ENCODE measurements around the gene ANKRD52. TPM values are rescaled to one million over a fixed set of nuclear protein-coding genes. Genes with fewer than 3 reads are reported as not detected.

The ANKRD52 gene
- total and polyA plus RNA-seq, 10 of the 15 experiments (the other 5 are each of a cell fraction or from before 2014, with no cell fraction given), result 0.90 to 55.3 (median 16.1) TPM

DNA sequence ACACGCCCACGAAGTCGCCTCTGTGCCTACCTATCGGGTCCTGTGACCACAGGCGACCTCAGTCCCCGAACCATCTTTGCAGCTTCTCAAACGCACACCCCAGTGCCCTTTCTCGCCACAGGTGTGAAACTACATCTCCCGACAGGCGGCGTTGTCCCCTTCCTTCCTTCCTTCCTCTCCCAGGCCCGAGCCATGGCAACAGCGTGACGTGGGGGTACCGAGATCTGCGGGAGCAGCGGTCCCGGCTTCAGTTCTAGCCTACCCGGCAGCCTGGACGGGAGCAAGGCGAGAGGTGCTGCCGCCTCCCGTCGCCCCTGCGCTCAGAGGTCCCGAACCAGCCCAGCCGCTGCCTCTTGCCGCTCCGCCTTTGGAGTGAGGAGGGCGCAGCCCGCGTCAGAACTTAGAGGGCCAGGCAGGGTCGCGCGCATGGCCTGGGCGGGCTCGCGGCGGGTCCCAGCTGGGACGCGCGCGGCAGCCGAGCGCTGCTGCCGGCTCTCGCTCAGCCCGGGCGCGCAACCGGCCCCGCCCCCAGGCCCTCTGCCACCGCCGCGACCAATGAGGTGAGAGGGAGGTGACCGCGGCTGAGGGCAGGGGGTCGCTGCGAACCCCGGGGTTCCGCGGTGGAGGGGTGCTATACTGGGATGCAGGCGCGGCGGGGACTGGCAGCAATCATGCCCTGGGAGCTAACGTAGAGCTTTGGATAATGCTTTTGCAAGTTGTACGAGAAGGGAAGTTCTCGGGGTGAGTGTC is 8.7 kb upstream of the ANKRD52 start, which contains the start of gene COQ10A (continued):
- TF ChIP-seq, protein P1, sequence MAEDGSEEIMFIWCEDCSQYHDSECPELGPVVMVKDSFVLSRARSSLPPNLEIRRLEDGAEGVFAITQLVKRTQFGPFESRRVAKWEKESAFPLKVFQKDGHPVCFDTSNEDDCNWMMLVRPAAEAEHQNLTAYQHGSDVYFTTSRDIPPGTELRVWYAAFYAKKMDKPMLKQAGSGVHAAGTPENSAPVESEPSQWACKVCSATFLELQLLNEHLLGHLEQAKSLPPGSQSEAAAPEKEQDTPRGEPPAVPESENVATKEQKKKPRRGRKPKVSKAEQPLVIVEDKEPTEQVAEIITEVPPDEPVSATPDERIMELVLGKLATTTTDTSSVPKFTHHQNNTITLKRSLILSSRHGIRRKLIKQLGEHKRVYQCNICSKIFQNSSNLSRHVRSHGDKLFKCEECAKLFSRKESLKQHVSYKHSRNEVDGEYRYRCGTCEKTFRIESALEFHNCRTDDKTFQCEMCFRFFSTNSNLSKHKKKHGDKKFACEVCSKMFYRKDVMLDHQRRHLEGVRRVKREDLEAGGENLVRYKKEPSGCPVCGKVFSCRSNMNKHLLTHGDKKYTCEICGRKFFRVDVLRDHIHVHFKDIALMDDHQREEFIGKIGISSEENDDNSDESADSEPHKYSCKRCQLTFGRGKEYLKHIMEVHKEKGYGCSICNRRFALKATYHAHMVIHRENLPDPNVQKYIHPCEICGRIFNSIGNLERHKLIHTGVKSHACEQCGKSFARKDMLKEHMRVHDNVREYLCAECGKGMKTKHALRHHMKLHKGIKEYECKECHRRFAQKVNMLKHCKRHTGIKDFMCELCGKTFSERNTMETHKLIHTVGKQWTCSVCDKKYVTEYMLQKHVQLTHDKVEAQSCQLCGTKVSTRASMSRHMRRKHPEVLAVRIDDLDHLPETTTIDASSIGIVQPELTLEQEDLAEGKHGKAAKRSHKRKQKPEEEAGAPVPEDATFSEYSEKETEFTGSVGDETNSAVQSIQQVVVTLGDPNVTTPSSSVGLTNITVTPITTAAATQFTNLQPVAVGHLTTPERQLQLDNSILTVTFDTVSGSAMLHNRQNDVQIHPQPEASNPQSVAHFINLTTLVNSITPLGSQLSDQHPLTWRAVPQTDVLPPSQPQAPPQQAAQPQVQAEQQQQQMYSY (CRISPR knock-in tag; IDR thresholded peaks at IDR 0.05), result no peak
- no peak for TF ChIP-seq POU2F2 (IDR thresholded peaks at IDR 0.05; ENCODE audit: borderline replicate concordance, low read depth, low read length)
- TF ChIP-seq ZZZ3 (IDR thresholded peaks at IDR 0.05; ENCODE audit: control insufficient read depth, insufficient read length, low read depth), result no peak
- no peak for TF ChIP-seq ESRRA (IDR thresholded peaks at IDR 0.05; ENCODE audit: low read length)
- peak; percentile 67; the same call in 1 of the 2 replicates for TF ChIP-seq RB1 (IDR thresholded peaks at IDR 0.05; ENCODE audit: borderline replicate concordance)
- TF ChIP-seq, protein P2, sequence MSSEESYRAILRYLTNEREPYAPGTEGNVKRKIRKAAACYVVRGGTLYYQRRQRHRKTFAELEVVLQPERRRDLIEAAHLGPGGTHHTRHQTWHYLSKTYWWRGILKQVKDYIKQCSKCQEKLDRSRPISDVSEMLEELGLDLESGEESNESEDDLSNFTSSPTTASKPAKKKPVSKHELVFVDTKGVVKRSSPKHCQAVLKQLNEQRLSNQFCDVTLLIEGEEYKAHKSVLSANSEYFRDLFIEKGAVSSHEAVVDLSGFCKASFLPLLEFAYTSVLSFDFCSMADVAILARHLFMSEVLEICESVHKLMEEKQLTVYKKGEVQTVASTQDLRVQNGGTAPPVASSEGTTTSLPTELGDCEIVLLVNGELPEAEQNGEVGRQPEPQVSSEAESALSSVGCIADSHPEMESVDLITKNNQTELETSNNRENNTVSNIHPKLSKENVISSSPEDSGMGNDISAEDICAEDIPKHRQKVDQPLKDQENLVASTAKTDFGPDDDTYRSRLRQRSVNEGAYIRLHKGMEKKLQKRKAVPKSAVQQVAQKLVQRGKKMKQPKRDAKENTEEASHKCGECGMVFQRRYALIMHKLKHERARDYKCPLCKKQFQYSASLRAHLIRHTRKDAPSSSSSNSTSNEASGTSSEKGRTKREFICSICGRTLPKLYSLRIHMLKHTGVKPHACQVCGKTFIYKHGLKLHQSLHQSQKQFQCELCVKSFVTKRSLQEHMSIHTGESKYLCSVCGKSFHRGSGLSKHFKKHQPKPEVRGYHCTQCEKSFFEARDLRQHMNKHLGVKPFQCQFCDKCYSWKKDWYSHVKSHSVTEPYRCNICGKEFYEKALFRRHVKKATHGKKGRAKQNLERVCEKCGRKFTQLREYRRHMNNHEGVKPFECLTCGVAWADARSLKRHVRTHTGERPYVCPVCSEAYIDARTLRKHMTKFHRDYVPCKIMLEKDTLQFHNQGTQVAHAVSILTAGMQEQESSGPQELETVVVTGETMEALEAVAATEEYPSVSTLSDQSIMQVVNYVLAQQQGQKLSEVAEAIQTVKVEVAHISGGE (CRISPR knock-in tag; IDR thresholded peaks at IDR 0.05), result no peak
- TF ChIP-seq EED (IDR thresholded peaks at IDR 0.05; ENCODE audit: low read depth), result peak; percentile 50; the same call in 1 of the 2 replicates
- TF ChIP-seq, protein P3, sequence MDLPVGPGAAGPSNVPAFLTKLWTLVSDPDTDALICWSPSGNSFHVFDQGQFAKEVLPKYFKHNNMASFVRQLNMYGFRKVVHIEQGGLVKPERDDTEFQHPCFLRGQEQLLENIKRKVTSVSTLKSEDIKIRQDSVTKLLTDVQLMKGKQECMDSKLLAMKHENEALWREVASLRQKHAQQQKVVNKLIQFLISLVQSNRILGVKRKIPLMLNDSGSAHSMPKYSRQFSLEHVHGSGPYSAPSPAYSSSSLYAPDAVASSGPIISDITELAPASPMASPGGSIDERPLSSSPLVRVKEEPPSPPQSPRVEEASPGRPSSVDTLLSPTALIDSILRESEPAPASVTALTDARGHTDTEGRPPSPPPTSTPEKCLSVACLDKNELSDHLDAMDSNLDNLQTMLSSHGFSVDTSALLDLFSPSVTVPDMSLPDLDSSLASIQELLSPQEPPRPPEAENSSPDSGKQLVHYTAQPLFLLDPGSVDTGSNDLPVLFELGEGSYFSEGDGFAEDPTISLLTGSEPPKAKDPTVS (IDR thresholded peaks at IDR 0.05; ENCODE audit: low read depth, low read length), result no peak
- peak; percentile 59; the same call in 1 of the 2 replicates for TF ChIP-seq CBFB (IDR thresholded peaks at IDR 0.05; ENCODE audit: low read depth)
- TF ChIP-seq, protein P4, sequence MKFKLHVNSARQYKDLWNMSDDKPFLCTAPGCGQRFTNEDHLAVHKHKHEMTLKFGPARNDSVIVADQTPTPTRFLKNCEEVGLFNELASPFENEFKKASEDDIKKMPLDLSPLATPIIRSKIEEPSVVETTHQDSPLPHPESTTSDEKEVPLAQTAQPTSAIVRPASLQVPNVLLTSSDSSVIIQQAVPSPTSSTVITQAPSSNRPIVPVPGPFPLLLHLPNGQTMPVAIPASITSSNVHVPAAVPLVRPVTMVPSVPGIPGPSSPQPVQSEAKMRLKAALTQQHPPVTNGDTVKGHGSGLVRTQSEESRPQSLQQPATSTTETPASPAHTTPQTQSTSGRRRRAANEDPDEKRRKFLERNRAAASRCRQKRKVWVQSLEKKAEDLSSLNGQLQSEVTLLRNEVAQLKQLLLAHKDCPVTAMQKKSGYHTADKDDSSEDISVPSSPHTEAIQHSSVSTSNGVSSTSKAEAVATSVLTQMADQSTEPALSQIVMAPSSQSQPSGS (IDR thresholded peaks at IDR 0.05; ENCODE audit: low read length), result no peak
- TF ChIP-seq IRF4 (IDR thresholded peaks at IDR 0.05; ENCODE audit: low read depth, low read length), result 0 out of 2 replicates have a peak, but pooled peaks have one; percentile 22
- peak; percentile 7; the same call in 1 of the 2 replicates for TF ChIP-seq SMC3 (IDR thresholded peaks at IDR 0.05; ENCODE audit: borderline replicate concordance, low read length)
- TF ChIP-seq, protein P5, sequence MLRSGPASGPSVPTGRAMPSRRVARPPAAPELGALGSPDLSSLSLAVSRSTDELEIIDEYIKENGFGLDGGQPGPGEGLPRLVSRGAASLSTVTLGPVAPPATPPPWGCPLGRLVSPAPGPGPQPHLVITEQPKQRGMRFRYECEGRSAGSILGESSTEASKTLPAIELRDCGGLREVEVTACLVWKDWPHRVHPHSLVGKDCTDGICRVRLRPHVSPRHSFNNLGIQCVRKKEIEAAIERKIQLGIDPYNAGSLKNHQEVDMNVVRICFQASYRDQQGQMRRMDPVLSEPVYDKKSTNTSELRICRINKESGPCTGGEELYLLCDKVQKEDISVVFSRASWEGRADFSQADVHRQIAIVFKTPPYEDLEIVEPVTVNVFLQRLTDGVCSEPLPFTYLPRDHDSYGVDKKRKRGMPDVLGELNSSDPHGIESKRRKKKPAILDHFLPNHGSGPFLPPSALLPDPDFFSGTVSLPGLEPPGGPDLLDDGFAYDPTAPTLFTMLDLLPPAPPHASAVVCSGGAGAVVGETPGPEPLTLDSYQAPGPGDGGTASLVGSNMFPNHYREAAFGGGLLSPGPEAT (IDR thresholded peaks at IDR 0.05; ENCODE audit: low read depth), result no peak; the same call in 1 of the 2 replicates
- TF ChIP-seq SMARCA5 (IDR thresholded peaks at IDR 0.05), result peak; percentile 73; the same call in 1 of the 2 replicates
- TF ChIP-seq ZNF274 (IDR thresholded peaks at IDR 0.05; ENCODE audit: insufficient read depth, insufficient read length), result no peak
- no peak for TF ChIP-seq NR2C1 (IDR thresholded peaks at IDR 0.05)
- TF ChIP-seq GABPA (IDR thresholded peaks at IDR 0.05; ENCODE audit: low read depth), result peak; percentile 86
- TF ChIP-seq NR2F1 (conservative IDR thresholded peaks at IDR 0.05), result peak; percentile 93

Data from GM12878 (cell line).